Measurements from ENCODE around the gene KATNBL1. TPM values are rescaled to one million over a fixed set of nuclear protein-coding genes. Genes with fewer than 3 reads are reported as not detected.
A peak's percentile ranks its signal among the peaks of the same experiment; 100 is the strongest.

Gene KATNBL1
- total RNA-seq, 1 donor from 2014 or later, result 44.0 TPM

GRCh38 chr15:34239151-34239808, 29.4 kb upstream of the KATNBL1 start:
- peak; percentile 93 for FAIRE-seq
- TF ChIP-seq, protein P1, sequence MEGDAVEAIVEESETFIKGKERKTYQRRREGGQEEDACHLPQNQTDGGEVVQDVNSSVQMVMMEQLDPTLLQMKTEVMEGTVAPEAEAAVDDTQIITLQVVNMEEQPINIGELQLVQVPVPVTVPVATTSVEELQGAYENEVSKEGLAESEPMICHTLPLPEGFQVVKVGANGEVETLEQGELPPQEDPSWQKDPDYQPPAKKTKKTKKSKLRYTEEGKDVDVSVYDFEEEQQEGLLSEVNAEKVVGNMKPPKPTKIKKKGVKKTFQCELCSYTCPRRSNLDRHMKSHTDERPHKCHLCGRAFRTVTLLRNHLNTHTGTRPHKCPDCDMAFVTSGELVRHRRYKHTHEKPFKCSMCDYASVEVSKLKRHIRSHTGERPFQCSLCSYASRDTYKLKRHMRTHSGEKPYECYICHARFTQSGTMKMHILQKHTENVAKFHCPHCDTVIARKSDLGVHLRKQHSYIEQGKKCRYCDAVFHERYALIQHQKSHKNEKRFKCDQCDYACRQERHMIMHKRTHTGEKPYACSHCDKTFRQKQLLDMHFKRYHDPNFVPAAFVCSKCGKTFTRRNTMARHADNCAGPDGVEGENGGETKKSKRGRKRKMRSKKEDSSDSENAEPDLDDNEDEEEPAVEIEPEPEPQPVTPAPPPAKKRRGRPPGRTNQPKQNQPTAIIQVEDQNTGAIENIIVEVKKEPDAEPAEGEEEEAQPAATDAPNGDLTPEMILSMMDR (IDR thresholded peaks at IDR 0.05; ENCODE audit: insufficient read depth, low read length, severe bottlenecking), result no peak
- Histone ChIP-seq H3K4me3 (ENCODE audit: low read depth, low read length) (no peak overlapping the region), H3K36me3 (ENCODE audit: control insufficient read depth, insufficient read depth, low read length) (peaks cover 2% of the 10 kb centered on the region), H3K27me3 (ENCODE audit: control insufficient read depth, insufficient read depth, low read length) (no peaks in the 10 kb centered on the region)
- DNase-seq (ENCODE audit: low read depth), result peak; percentile 99

- FAIRE-seq (no peak), DNase-seq (ENCODE audit: low read depth) (peak; percentile 49)
- no peaks in the 10 kb centered on the region for H3K27me3 ChIP-seq (ENCODE audit: control insufficient read depth, insufficient read depth, low read length)
- H3K4me3 ChIP-seq (ENCODE audit: low read depth, low read length), result no peak overlapping the region
- TF ChIP-seq, protein P1 (IDR thresholded peaks at IDR 0.05; ENCODE audit: insufficient read depth, low read length, severe bottlenecking), result no peak
- peaks cover 3% of the 10 kb centered on the region for H3K36me3 ChIP-seq (ENCODE audit: control insufficient read depth, insufficient read depth, low read length)
Observed at GRCh38 chr15:34233614-34234013, 23.7 kb upstream of the KATNBL1 start.

DNA sequence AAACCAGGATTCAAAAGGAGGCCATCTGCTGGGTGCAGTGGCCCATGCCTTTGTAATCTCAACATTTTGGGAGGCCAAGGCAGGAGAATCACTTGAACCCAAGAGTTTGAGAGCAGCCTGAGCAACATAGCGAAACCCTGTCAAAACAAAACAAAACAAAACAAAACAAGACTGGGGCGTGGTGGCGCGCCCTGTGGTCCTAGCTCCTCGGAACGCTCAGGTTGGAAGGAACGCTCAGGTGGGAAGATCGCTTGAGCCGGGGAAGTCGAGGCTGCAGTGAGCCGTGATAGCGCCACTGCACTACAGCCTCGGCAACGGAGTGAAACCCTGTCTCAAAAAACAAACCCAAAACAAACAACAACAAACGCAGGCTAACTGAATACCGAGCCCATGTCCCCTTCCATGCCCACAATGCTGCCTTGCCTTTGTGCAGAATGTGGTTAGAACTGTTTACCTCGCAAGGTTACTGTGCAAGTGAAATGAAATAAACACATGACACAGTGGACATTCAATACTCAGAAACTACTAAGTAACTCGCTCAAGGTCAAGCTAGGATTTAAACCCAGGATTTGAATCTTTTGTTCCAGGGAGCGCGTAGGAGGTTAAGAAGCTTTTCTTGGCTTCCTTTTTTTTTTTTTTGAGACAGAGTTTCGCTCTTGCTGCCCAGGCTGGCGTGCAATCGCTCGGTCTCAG, 14.2 kb upstream of the KATNBL1 start:
- H3K36me3 ChIP-seq (ENCODE audit: control insufficient read depth, insufficient read depth, low read length), result peaks cover 4% of the 10 kb centered on the region
- DNase-seq (ENCODE audit: low read depth) (no peak), FAIRE-seq (no peak)
- TF ChIP-seq, protein P1 (IDR thresholded peaks at IDR 0.05; ENCODE audit: insufficient read depth, low read length, severe bottlenecking), result no peak
- no peaks in the 10 kb centered on the region for H3K27me3 ChIP-seq (ENCODE audit: control insufficient read depth, insufficient read depth, low read length)
- peak overlapping the region; percentile 53 for H3K4me3 ChIP-seq (ENCODE audit: low read depth, low read length)

- peak; percentile 66 for FAIRE-seq
- Histone ChIP-seq H3K36me3 (ENCODE audit: control insufficient read depth, insufficient read depth, low read length) (no peaks in the 10 kb centered on the region), H3K27me3 (ENCODE audit: control insufficient read depth, insufficient read depth, low read length) (no peaks in the 10 kb centered on the region), H3K4me3 (ENCODE audit: low read depth, low read length) (no peak overlapping the region)
- TF ChIP-seq, protein P1 (IDR thresholded peaks at IDR 0.05; ENCODE audit: insufficient read depth, low read length, severe bottlenecking), result no peak
- peak; percentile 87 for DNase-seq (ENCODE audit: low read depth)
Observed at GRCh38 chr15:34217587-34218225, 7.8 kb upstream of the KATNBL1 start.

DNA sequence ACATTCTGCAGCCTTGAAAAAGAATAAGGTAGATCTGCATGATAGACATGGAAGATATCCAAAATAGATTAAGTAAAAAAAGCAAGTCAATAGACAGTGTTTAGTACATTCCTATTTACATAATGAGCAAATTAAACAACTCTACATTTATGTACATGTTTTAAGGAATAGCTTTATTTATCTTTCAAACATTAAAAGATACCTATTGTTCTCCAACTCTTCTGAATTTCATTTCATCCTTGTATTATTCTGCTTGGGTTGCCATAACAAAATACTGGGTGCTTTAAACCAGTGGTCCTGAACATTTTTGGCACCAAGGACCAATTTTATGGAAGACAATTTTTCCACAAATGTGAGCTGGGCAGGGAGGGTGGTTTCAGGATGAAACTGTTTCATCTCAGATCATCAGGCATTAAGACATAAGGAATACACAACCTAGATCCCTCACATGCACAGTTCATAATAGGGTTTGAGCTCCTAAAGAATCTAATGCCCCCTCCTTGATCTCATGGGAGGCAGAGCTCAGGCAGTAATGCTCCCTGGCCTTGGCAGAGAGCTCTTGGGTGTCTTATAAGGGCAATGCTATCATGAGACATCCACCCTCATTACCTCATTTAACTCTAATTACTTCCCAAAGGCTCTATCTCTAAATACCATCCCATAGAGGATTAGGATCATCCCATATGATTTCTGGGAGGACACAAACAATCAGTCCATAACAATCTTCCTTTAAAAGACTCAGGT, 6.8 kb upstream of the KATNBL1 start:
- DNase-seq (ENCODE audit: low read depth) (no peak), FAIRE-seq (no peak)
- Histone ChIP-seq H3K27me3 (ENCODE audit: control insufficient read depth, insufficient read depth, low read length) (no peaks in the 10 kb centered on the region), H3K36me3 (ENCODE audit: control insufficient read depth, insufficient read depth, low read length) (no peaks in the 10 kb centered on the region), H3K4me3 (ENCODE audit: low read depth, low read length) (no peak overlapping the region)
- TF ChIP-seq, protein P1 (IDR thresholded peaks at IDR 0.05; ENCODE audit: insufficient read depth, low read length, severe bottlenecking), result no peak
